Heart left ventricle (tissue), 16 donors: ENCODE results near the gene PHKA2. TPM values are rescaled to one million over a fixed set of nuclear protein-coding genes. Genes with fewer than 3 reads are reported as not detected.

ENCODE experiments used
- ATAC-seq, 4 donors: fragments of 200-7000 bp; cut with Tn5 transposase; one replicate each; pipeline ENCODE4 v1.9.1; 2020 to 2022; ENCODE audit warnings: moderate library complexity in 4 of 4, mild to moderate bottlenecking in 3 of 4, moderate number of reproducible peaks in 1 of 4
- DNase-seq, 5 donors: peaks; one replicate each; pipeline ENCODE4 v3.0.0-alpha.2; 2020
- H3K27ac ChIP-seq, 12 donors: fragments of 200-600 bp; sonication (generic) in 4 of 12; one replicate each; pipeline versions ENCODE4 v1.5.0 to v1.8.0; 2016 to 2022; ENCODE audit warnings: mild to moderate bottlenecking in 2 of 12
- H3K27me3 ChIP-seq, 9 donors: fragments of 200-600 bp; sonication (generic) in 2 of 9; one replicate each; pipeline versions ENCODE4 v1.5.1 to v1.8.0; 2016 to 2022; ENCODE audit warnings: mild to moderate bottlenecking in 3 of 9
- H3K36me3 ChIP-seq, 9 donors: fragments of 200-600 bp; sonication (generic) in 2 of 9; one replicate each; pipeline versions ENCODE4 v1.5.0 to v1.8.0; 2018 to 2022; ENCODE audit warnings: mild to moderate bottlenecking in 2 of 9
- H3K4me1 ChIP-seq, 12 donors: fragments of 200-600 bp; sonication (generic) in 4 of 12; one replicate each; pipeline versions ENCODE4 v1.5.0 to v1.8.0; 2016 to 2022; ENCODE audit warnings: mild to moderate bottlenecking in 3 of 12
- H3K4me3 ChIP-seq, 12 donors: fragments of 200-600 bp; sonication (generic) in 4 of 12; one replicate each; pipeline versions ENCODE4 v1.5.0 to v1.8.0; 2017 to 2022; ENCODE audit warnings: mild to moderate bottlenecking in 9 of 12, moderate library complexity in 4 of 12
- H3K9me3 ChIP-seq, 12 donors: fragments of 200-600 bp; sonication (generic) in 4 of 12; one replicate each; pipeline versions ENCODE4 v1.5.0 to v1.8.0; 2016 to 2022; ENCODE audit warnings: mild to moderate bottlenecking in 1 of 12
- CTCF ChIP-seq, 12 donors: fragments of 200-600 bp; sonication (generic) in 4 of 12; IDR thresholded peaks; one replicate each; pipeline versions ENCODE4 v1.5.0 to v1.8.0; 2018 to 2022; ENCODE audit warnings: antibody characterized with exemption in 12 of 12, mild to moderate bottlenecking in 5 of 12
- POLR2A ChIP-seq, 2 donors: fragments of 450-650 bp; IDR thresholded peaks; one replicate each; pipeline ENCODE4 v1.6.1; 2017; ENCODE audit warnings: antibody characterized with exemption in 2 of 2, mild to moderate bottlenecking in 2 of 2, moderate library complexity in 2 of 2
- WGBS, 4 donors: extraction: QIAGEN DNeasy Blood & Tissue Kit in 2 of 4; methylation state at CpG; one replicate each; pipeline versions ENCODE4 v1.1.5 to v1.1.7; 2013 to 2018; 5-methylcytosine and 5-hydroxymethylcytosine counted together
- intact Hi-C, 10 donors: fragments of 100-400 bp; cut with DNase I; formaldehyde crosslinking; loops; one replicate each; pipeline versions ENCODE4 v1.11.1 to v1.14.2; 2022
- polyA plus RNA-seq, 2 donors: library from polyadenylated mRNA; stranded (reverse); fragments of 200-250 nt; gene quantifications; one replicate each; pipeline ENCODE4 v1.2.3, GENCODE V29; 2013
- total RNA-seq, 9 donors: library from RNA; depleted of rRNA in 2 of 9; stranded (reverse); fragments of >200 nt in 2 of 9; fragmentation: NEBNext Ultra II Directional in 3 of 9; extraction: Animal tissue kit (Norgen Biotek cat#: 25700) in 3 of 9; gene quantifications; one replicate each; pipeline versions ENCODE4 v1.1.0 to v1.2.4, GENCODE V29; 2016 to 2023
- donor health status: ischemic (EF 13 %, LVEDD 7.1; RV severe dilation, severe dysfunction).
- donor health status: healthy with polysubstance abuse.
- donor health status: DM: no; HTN: yes; CAD: no.
- donor health status: DM: no; HTN: no; CAD: no.
- donor health status: ischemic (EF 25% LVEDD 6.9; RV normal size, moderate dysfunction).
- donor health status: ischemic (EF 25% LVEDD 5.7; RV mildly dilated, moderate dysfunction).
- donor health status: healthy.
- donor health status: DM: yes; HTN: yes; CAD: no.
- donor health status: ischemic (EF 35%, LVEDD 5.7; RV mildly dilated, moderate dysfunction).
- donor health status: nonischemic (EF 11% LVEDD 7.7; RV severe dilation, severe dysfunction).
- donor health status: DM: yes; HTN: yes; CAD: no.
- donor health status: PGD.
- donor health status: ischemic (EF 29% LVEDD 5.4; RV normal size, mild dysfunction).
- donor health status: nonischemic (EF 23%, LVEDD 6.1; RV moderate dilation, normal function).

PHKA2 gene
- total and polyA plus RNA-seq, 11 donors, result 13.8 to 45.7 (median 26.9) TPM

GRCh38 chrX:18883234-18883960 is 100.5 kb downstream of the PHKA2 start:
- TF ChIP-seq CTCF (IDR thresholded peaks at IDR 0.05), result no peak
- TF ChIP-seq POLR2A (IDR thresholded peaks at IDR 0.05), result no peak
- peak; percentile 63 to 71 (median 65) for ATAC-seq
- 52 to 66% (median 56%) methylated on average over 9 to 12 of the region's 12 CpGs for WGBS, 4 donors
- H3K4me3 ChIP-seq, result no peak overlapping the region
- peaks cover 0 to 3% (median 0%) of the 10 kb centered on the region in 9 donors for H3K27me3 ChIP-seq
- H3K9me3 ChIP-seq, result peaks cover 0 to 6% (median 0%) of the 10 kb centered on the region in 12 donors
- DNase-seq, result peak; percentile 40 to 85 (median 70)
- H3K27ac ChIP-seq, result peak overlapping the region in 9 of 12 donors; percentile 28 to 90 (median 60)
- intact Hi-C loops, result loop anchor here in 5 of 10 donors (10.0 kb wide), 2 partner anchors 209 to 289 kb away; partner anchors contain the start of gene RS1 (in 3 of the 5)
- no peaks in the 10 kb centered on the region for H3K36me3 ChIP-seq
- H3K4me1 ChIP-seq, result peaks cover 0 to 37% (median 16%) of the 10 kb centered on the region in 12 donors

- peaks cover 0 to 8% (median 0%) of the 10 kb centered on the region in 12 donors for H3K4me1 ChIP-seq
- no peak overlapping the region for H3K27ac ChIP-seq
- 87 to 96% (median 90%) methylated on average over 9 of the region's 9 CpGs for WGBS, 4 donors
- H3K36me3 ChIP-seq, result no peaks in the 10 kb centered on the region
- DNase-seq, result no peak
- peaks cover 0 to 6% (median 0%) of the 10 kb centered on the region in 12 donors for H3K9me3 ChIP-seq
- TF ChIP-seq CTCF (IDR thresholded peaks at IDR 0.05), result no peak
- TF ChIP-seq POLR2A (IDR thresholded peaks at IDR 0.05), result no peak
- ATAC-seq, result no peak
- no peak overlapping the region for H3K4me3 ChIP-seq
- intact Hi-C loops, result loop anchor here in 1 of 10 donors (10.0 kb wide), 1 partner anchor 204 kb away; the partner anchor contains the start of gene RS1
- peaks cover 0 to 3% (median 0%) of the 10 kb centered on the region in 9 donors for H3K27me3 ChIP-seq
Observed at GRCh38 chrX:18879144-18879543, 104.8 kb downstream of the PHKA2 start.

- Histone ChIP-seq H3K36me3 (no peaks in the 10 kb centered on the region), H3K27ac (no peak overlapping the region), H3K4me3 (no peak overlapping the region), H3K4me1 (peaks cover 0 to 15% (median 7%) of the 10 kb centered on the region in 12 donors), H3K27me3 (peaks cover 0 to 3% (median 0%) of the 10 kb centered on the region in 9 donors), H3K9me3 (peaks cover 0 to 6% (median 0%) of the 10 kb centered on the region in 12 donors)
- no peak for TF ChIP-seq CTCF (IDR thresholded peaks at IDR 0.05)
- TF ChIP-seq POLR2A (IDR thresholded peaks at IDR 0.05), result no peak
- ATAC-seq (no peak), DNase-seq (no peak)
- WGBS, 4 donors, result 77 to 89% (median 83%) methylated on average over 6 to 7 of the region's 7 CpGs
- intact Hi-C loops, result loop anchor here in 1 of 10 donors (10.0 kb wide), 1 partner anchor 203 kb away; the partner anchor contains the start of gene RS1
Observed at GRCh38 chrX:18877469-18877868, 106.4 kb downstream of the PHKA2 start.

- no peak for ATAC-seq
Observed at GRCh38 chrX:18875256-18875878, 108.5 kb downstream of the PHKA2 start.

More at GRCh38 chrX:18875256-18875878, 108.5 kb downstream of the PHKA2 start:
- no peaks in the 10 kb centered on the region for H3K36me3 ChIP-seq
- intact Hi-C loops, result loop anchor here in 1 of 10 donors (10.0 kb wide), 1 partner anchor 201 kb away; the partner anchor contains the start of gene RS1
- peaks cover 0 to 3% (median 0%) of the 10 kb centered on the region in 9 donors for H3K27me3 ChIP-seq
- H3K27ac ChIP-seq, result no peak overlapping the region
- no peaks in the 10 kb centered on the region for H3K9me3 ChIP-seq
- 74 to 82% (median 79%) methylated on average over 15 of the region's 15 CpGs for WGBS, 4 donors
- H3K4me3 ChIP-seq, result no peak overlapping the region
- DNase-seq, result no peak
- peaks cover 0 to 25% (median 10%) of the 10 kb centered on the region in 12 donors for H3K4me1 ChIP-seq
- TF ChIP-seq POLR2A (IDR thresholded peaks at IDR 0.05) (no peak), CTCF (IDR thresholded peaks at IDR 0.05) (no peak)
